K562 (cell line): ENCODE data around the gene TRANK1. TPM values are rescaled to one million over a fixed set of nuclear protein-coding genes. Genes with fewer than 3 reads are reported as not detected.

Experiments
- CBX3 ChIP-seq, 2 experiments: IDR thresholded peaks; 1 replicate in 1 of 2; 2 replicates in 1 of 2; pipeline ENCODE4 v1.6.1; 2012; ENCODE audit warnings: inconsistent platforms in 2 of 2, low read length in 2 of 2, borderline replicate concordance in 1 of 2, control low read depth in 1 of 2
- ESRRA ChIP-seq: fragments of 450-650 bp; IDR thresholded peaks from 2 replicates; pipeline ENCODE4 v1.6.1; 2014; ENCODE audit warnings: low read depth, mild to moderate bottlenecking, moderate library complexity, borderline replicate concordance
- HDAC3 ChIP-seq: fragments of 450-650 bp; IDR thresholded peaks from 2 replicates; pipeline ENCODE4 v1.6.1; 2018; ENCODE audit warnings: borderline replicate concordance, mild to moderate bottlenecking, moderate library complexity; ENCODE audit not compliant: partially characterized antibody
- HNRNPL ChIP-seq: fragments of 200-400 bp; formaldehyde crosslinking; IDR thresholded peaks from 2 replicates; pipeline ENCODE4 v1.6.1; 2017; ENCODE audit warnings: low read depth, mild to moderate bottlenecking, low read length
- MBD2 ChIP-seq: sonication (generic); IDR thresholded peaks from 2 replicates; pipeline ENCODE4 v1.6.1; 2016; ENCODE audit warnings: low read depth, borderline replicate concordance
- NEUROD1 ChIP-seq: fragments of 150-350 bp; IDR thresholded peaks from 2 replicates; pipeline ENCODE4 v1.6.1; 2014; ENCODE audit warnings: borderline replicate concordance, low read length, low read depth; ENCODE audit not compliant: partially characterized antibody
- POLR2AphosphoS5 ChIP-seq: IDR thresholded peaks from 2 replicates; pipeline ENCODE4 v1.6.1; 2011; ENCODE audit warnings: mild to moderate bottlenecking, low read depth, low read length, moderate library complexity; ENCODE audit not compliant: control insufficient read depth, insufficient read depth
- RCOR1 ChIP-seq, 2 experiments: IDR thresholded peaks; 2 replicates each; pipeline ENCODE4 v1.6.1; 2012; ENCODE audit warnings: low read depth in 2 of 2, low read length in 2 of 2, borderline replicate concordance in 1 of 2, improper control_type of control experiment in 1 of 2
- SMAD4 ChIP-seq: fragments of 250-450 bp; sonication (Bioruptor Pico); conservative IDR thresholded peaks from 2 replicates; pipeline ENCODE4 v1.8.0; 2021; ENCODE audit warnings: inconsistent platforms, mild to moderate bottlenecking, moderate library complexity
- TFAM ChIP-seq: fragments of 250-450 bp; sonication (Bioruptor Pico); conservative IDR thresholded peaks from 2 replicates; pipeline ENCODE4 v1.5.0; 2021; ENCODE audit warnings: mild to moderate bottlenecking, moderate library complexity
- ZNF212 ChIP-seq: fragments of 450-650 bp; formaldehyde crosslinking; IDR thresholded peaks from 2 replicates; pipeline ENCODE4 v1.4.0; 2020; ENCODE audit warnings: mild to moderate bottlenecking
- ZNF232 ChIP-seq: sonication (generic); formaldehyde crosslinking; IDR thresholded peaks from 2 replicates; pipeline ENCODE4 v1.8.0; 2022; ENCODE audit warnings: mild to moderate bottlenecking, missing genetic modification reagents
- ZNF318 ChIP-seq, 2 experiments: fragments of 450-650 bp; IDR thresholded peaks; 2 replicates each; pipeline ENCODE4 v1.6.1; 2016; ENCODE audit warnings: mild to moderate bottlenecking in 2 of 2, borderline replicate concordance in 1 of 2, low read depth in 1 of 2, moderate library complexity in 1 of 2
- ZNF780A ChIP-seq: fragments of 250-450 bp; sonication (Bioruptor Pico); IDR thresholded peaks from 2 replicates; pipeline ENCODE4 v1.5.0; 2021; ENCODE audit warnings: mild to moderate bottlenecking
- polyA plus RNA-seq, 8 experiments: library from polyadenylated mRNA; depleted of rRNA in 4 of 8; stranded (reverse) in 5 of 8; unstranded in 3 of 8; fragments of >200 nt; fragmentation: Nextera tagmentation in 2 of 8; fragmentation: Illumina TruSeq in 1 of 8; extraction: Ambion mirVana in 2 of 8; extraction: Trizol in 1 of 8; gene quantifications; 2 replicates each; pipeline versions ENCODE4 v1.2.1 to v1.2.3, GENCODE V29; 2011 to 2014; ENCODE audit warnings: inconsistent platforms in 1 of 8, missing spikeins in 1 of 8
- total RNA-seq, 7 experiments: library from RNA; depleted of rRNA in 6 of 7; stranded (reverse); fragments of >200 nt in 6 of 7; fragmentation: Illumina TruSeq in 2 of 7; extraction: Trizol in 2 of 7; gene quantifications; 2 replicates each; pipeline versions ENCODE4 v1.2.1 to v1.2.3, GENCODE V29; 2011 to 2021; ENCODE audit warnings: low replicate concordance in 1 of 7
- TF ChIP-seq, protein P1 (sequence below): fragments of 450-650 bp; IDR thresholded peaks from 2 replicates; pipeline ENCODE4 v1.6.1; 2017; ENCODE audit warnings: antibody characterized with exemption, mild to moderate bottlenecking

TRANK1 gene
- total and polyA plus RNA-seq, 9 of the 15 experiments (the other 6 are each of a cell fraction or from before 2014, with no cell fraction given) = 0.41 to 5.3 (median 2.1) TPM

DNA sequence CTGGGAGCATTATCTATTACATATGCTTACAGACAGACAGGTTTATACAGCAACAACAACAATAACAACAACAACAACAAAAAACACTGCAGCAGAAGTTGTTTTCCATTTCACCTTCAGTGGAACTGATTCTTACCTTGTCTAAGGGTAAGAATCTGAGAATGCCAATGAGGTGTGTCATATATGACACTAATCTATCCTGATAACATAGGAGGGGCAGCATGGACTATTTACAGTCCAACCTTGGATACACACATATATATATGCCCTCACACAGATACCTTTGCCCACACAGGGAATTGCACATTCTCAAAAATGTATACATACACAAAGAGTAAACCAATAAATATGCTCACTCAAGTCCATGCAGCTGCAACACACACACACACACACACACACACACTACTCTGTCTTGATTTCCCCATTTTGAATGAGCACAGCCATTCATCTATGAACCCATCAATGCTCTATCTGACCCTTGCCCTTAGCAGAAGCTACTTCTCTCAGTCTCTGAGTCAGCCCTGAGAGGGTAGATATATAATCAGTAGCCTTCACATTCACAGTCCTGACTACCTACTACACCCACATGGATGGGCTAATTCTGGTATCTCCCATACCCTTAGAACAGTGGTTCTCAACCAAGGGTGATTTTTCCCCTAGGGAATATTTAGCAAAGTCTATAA, 9.7 kb upstream of the TRANK1 start (continued):
- TF ChIP-seq, protein P1, sequence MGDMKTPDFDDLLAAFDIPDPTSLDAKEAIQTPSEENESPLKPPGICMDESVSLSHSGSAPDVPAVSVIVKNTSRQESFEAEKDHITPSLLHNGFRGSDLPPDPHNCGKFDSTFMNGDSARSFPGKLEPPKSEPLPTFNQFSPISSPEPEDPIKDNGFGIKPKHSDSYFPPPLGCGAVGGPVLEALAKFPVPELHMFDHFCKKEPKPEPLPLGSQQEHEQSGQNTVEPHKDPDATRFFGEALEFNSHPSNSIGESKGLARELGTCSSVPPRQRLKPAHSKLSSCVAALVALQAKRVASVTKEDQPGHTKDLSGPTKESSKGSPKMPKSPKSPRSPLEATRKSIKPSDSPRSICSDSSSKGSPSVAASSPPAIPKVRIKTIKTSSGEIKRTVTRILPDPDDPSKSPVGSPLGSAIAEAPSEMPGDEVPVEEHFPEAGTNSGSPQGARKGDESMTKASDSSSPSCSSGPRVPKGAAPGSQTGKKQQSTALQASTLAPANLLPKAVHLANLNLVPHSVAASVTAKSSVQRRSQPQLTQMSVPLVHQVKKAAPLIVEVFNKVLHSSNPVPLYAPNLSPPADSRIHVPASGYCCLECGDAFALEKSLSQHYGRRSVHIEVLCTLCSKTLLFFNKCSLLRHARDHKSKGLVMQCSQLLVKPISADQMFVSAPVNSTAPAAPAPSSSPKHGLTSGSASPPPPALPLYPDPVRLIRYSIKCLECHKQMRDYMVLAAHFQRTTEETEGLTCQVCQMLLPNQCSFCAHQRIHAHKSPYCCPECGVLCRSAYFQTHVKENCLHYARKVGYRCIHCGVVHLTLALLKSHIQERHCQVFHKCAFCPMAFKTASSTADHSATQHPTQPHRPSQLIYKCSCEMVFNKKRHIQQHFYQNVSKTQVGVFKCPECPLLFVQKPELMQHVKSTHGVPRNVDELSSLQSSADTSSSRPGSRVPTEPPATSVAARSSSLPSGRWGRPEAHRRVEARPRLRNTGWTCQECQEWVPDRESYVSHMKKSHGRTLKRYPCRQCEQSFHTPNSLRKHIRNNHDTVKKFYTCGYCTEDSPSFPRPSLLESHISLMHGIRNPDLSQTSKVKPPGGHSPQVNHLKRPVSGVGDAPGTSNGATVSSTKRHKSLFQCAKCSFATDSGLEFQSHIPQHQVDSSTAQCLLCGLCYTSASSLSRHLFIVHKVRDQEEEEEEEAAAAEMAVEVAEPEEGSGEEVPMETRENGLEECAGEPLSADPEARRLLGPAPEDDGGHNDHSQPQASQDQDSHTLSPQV = no peak; the same call in 1 of the 2 replicates
- TF ChIP-seq ZNF232 (CRISPR knock-in tag) (no peak), ZNF212 (CRISPR knock-in tag) (no peak), HNRNPL (no peak), ZNF780A (CRISPR knock-in tag) (no peak), TFAM (CRISPR knock-in tag) (no peak), POLR2AphosphoS5 (peak; percentile 81; the same call in 1 of the 2 replicates), ZNF318 (IDR thresholded peaks at IDR 0.05; ENCODE audit: borderline replicate concordance in 1 of 2, low read depth in 1 of 2) (no peak), ESRRA (no peak), MBD2 (peak; percentile 64; the same call in 1 of the 2 replicates), RCOR1 (IDR thresholded peaks at IDR 0.05; ENCODE audit: borderline replicate concordance in 1 of 2, low read depth in 2 of 2, low read length in 2 of 2) (0 out of 4 replicates have a peak, but pooled peaks of 1 of the 2 experiments have one; percentile 47), NEUROD1 (no peak), SMAD4 (CRISPR knock-in tag) (peak; percentile 63), CBX3 (IDR thresholded peaks at IDR 0.05; ENCODE audit: borderline replicate concordance in 1 of 2, low read length in 2 of 2) (no peak), HDAC3 (no peak)
